ENCODE results near the gene ELK4.

GRCh38 chr1:205610036-205610435, 21.8 kb downstream of the ELK4 start:
- TF ChIP-seq CTCF (conservative IDR thresholded peaks at IDR 0.05) (no peak), ZFX (IDR thresholded peaks at IDR 0.05) (no peak)
